Activated naive CD8-positive, alpha-beta T cell treated with anti-CD3 and anti-CD28 coated beads for 36 hours (primary cell): ENCODE results near the gene NEURL3. TPM values are rescaled to one million over a fixed set of nuclear protein-coding genes. Genes with fewer than 3 reads are reported as not detected.

Experiments
- DNase-seq: peaks from one replicate; pipeline ENCODE4 v3.0.0; 2021
- H3K27ac Mint-ChIP-seq: one replicate; pipeline ENCODE4 v1.8.0; 2022; ENCODE audit warnings: mild to moderate bottlenecking, moderate library complexity, mixed read lengths
- H3K27me3 Mint-ChIP-seq: one replicate; pipeline ENCODE4 v1.8.0; 2022; ENCODE audit warnings: mild to moderate bottlenecking, mixed read lengths
- H3K36me3 Mint-ChIP-seq: one replicate; pipeline ENCODE4 v1.8.0; 2021; ENCODE audit warnings: mild to moderate bottlenecking, mixed read lengths
- H3K4me1 Mint-ChIP-seq: one replicate; pipeline ENCODE4 v1.8.0; 2021; ENCODE audit warnings: mixed read lengths
- H3K4me3 Mint-ChIP-seq: one replicate; pipeline ENCODE4 v1.8.0; 2022; ENCODE audit warnings: mild to moderate bottlenecking, moderate library complexity, mixed read lengths
- H3K9me3 Mint-ChIP-seq: one replicate; pipeline ENCODE4 v1.8.0; 2022; ENCODE audit warnings: mixed read lengths
- total RNA-seq, 2 experiments: library from RNA; stranded (reverse); gene quantifications; one replicate each; pipeline ENCODE4 v1.2.3, GENCODE V29; 2021

NEURL3 gene
- total RNA-seq, 2 experiments from 2014 or later: 0.16 TPM; not detected in 1

DNA sequence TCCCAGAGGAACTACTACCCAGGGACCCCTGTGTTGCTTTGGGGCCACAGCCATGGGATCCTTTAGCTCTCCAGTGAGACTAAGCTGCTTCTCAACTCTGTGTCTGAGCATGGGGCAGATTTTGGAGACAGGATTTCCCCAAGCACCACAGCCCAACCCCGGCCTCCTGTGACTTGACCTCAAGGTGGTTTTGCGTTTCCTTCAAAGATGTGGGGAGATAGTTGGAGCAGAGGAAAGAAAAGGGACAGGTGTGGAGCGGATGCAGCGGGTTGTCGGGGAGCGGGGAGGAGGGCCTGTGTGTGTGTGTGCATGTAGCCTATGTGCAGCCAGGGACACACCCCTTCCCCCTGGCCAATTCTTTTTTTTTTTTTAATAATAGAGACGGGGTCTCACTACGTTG is 41.6 kb upstream of the NEURL3 start:
- H3K9me3 Mint-ChIP-seq: no peaks in the 10 kb centered on the region
- H3K27me3 Mint-ChIP-seq: no peaks in the 10 kb centered on the region
- H3K27ac Mint-ChIP-seq: no peak overlapping the region
- H3K36me3 Mint-ChIP-seq: peaks cover 52% of the 10 kb centered on the region
- H3K4me3 Mint-ChIP-seq: no peak overlapping the region
- no peak for DNase-seq
- peaks cover 49% of the 10 kb centered on the region for H3K4me1 Mint-ChIP-seq

GRCh38 chr2:96546321-96546720 is 41.2 kb upstream of the NEURL3 start:
- no peak overlapping the region for H3K4me3 Mint-ChIP-seq
- DNase-seq: no peak
- H3K27me3 Mint-ChIP-seq: no peaks in the 10 kb centered on the region

DNA sequence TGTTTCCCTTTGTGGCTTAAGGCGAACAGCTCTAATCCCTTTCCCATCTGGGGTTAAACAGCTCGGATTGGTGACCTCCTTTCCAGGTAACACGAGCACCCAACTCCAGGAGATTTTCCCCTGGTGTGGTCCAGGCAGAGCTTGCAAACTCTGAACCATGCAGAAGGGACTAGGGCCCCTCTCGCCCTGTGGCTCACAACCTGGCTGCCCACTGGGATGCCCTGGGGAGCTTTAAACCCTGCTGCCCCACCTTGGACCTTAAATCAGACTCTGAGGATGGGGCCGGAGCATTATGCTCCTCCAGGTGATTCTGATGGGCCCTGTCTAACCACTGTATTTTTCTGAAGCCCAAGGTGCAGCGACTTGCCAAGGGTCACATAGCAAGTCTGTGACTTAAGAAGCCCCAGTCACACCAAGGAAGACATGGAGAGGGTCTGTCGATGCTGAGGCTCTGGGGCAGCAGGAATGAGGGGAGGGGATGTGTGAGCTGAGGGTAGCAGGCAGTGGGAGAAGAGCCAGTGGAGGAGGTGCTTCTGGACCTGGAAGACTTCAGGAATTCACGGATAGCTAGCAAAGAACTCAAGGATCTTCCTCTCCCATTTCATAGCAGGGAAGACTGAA is 37.3 kb upstream of the NEURL3 start:
- Mint-ChIP-seq H3K9me3 (no peaks in the 10 kb centered on the region), H3K27me3 (no peaks in the 10 kb centered on the region), H3K27ac (no peak overlapping the region), H3K4me1 (peaks cover 63% of the 10 kb centered on the region), H3K4me3 (no peak overlapping the region), H3K36me3 (peaks cover 75% of the 10 kb centered on the region)
- DNase-seq: no peak

More at GRCh38 chr2:96546321-96546720, 41.2 kb upstream of the NEURL3 start:
- H3K36me3 Mint-ChIP-seq: peaks cover 56% of the 10 kb centered on the region
- no peaks in the 10 kb centered on the region for H3K9me3 Mint-ChIP-seq
- peak overlapping the region; percentile 70 for H3K27ac Mint-ChIP-seq
- peaks cover 49% of the 10 kb centered on the region for H3K4me1 Mint-ChIP-seq

DNA sequence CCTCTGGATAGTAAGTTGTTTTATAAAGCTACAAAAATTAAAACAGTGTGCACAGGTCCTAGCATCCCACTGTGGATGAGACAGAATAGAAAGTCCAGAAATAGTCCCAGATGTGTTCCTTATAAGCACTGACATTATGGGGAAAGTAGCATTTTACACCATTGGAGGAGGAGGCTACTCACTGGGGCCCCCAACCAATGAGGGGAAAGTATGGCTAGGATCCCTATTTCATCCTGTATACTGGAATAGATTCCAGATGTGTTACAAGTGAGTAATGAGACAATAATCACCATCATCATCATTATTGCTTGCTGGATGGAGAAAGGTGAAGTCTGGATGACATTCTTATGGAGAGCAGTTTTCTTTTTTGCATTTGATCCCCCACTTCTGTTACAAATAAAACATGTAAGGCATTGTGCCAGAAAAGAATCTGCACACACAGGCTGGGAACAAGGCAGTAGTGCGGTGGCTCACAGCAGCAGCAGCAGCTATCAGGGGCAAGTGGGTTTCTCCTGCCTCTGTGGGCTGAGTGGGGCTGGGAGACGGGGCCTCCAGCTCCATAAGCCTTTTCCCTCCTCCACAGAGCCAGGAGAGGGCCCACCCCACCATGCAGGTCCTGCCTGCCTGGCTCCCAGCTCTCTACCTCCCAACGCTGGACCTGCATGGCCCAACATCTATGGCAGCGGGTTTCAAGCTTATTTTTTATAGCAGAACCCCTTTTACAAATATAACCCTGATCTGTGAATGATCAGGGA is 36.4 kb upstream of the NEURL3 start:
- Mint-ChIP-seq H3K36me3 (peaks cover 70% of the 10 kb centered on the region), H3K4me1 (peaks cover 58% of the 10 kb centered on the region), H3K9me3 (no peaks in the 10 kb centered on the region), H3K4me3 (no peak overlapping the region), H3K27ac (no peak overlapping the region), H3K27me3 (no peaks in the 10 kb centered on the region)
- no peak for DNase-seq

GRCh38 chr2:96540136-96540535 is 35.0 kb upstream of the NEURL3 start:
- Mint-ChIP-seq H3K36me3 (peaks cover 56% of the 10 kb centered on the region), H3K27ac (peak overlapping the region; percentile 93), H3K4me1 (peaks cover 48% of the 10 kb centered on the region), H3K9me3 (no peaks in the 10 kb centered on the region), H3K4me3 (peak overlapping the region; percentile 96), H3K27me3 (no peaks in the 10 kb centered on the region)
- no peak for DNase-seq

DNA sequence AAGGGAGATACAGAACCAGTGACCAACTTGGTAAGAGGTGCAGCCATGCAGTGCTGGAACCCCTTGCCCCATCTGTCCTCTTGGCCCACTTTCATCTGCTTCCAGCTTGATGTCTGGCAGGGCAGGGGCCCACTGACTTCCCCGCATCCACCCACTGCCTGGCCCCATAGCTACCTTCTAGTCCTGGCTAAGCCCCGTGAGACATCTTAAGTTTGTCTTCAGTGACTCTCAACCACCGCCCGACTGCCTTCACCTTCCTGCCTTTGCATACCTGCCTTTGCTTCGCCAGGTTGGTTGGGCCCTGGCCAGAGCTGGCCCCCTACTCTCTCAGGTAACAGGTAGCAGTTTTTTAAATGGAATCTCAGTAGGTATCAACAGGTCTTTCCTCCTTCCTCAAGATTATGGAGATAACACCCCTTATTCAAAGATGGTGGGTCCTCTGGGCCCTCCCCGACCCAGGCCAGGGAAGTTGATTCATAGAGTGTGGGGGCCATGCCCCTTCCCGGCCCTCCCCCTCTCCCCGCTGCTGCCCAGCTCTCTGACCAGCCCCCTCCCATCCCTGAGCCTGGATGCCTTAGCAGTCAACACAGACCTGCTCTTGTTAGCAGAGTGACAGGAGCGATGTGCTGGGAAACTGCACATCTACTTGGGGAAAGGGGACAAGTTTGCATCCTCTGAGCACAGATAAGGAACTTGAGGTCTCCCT is 34.2 kb upstream of the NEURL3 start:
- no peak for DNase-seq
- H3K36me3 Mint-ChIP-seq: peaks cover 49% of the 10 kb centered on the region
- H3K9me3 Mint-ChIP-seq: no peaks in the 10 kb centered on the region

GRCh38 chr2:96538487-96539214 is 33.5 kb upstream of the NEURL3 start:
- H3K36me3 Mint-ChIP-seq: peaks cover 42% of the 10 kb centered on the region
- peak overlapping the region; percentile 96 for H3K4me3 Mint-ChIP-seq
- H3K27ac Mint-ChIP-seq: peak overlapping the region; percentile 93
- H3K27me3 Mint-ChIP-seq: no peaks in the 10 kb centered on the region
- H3K9me3 Mint-ChIP-seq: no peaks in the 10 kb centered on the region
- DNase-seq: peak; percentile 89
- peaks cover 36% of the 10 kb centered on the region for H3K4me1 Mint-ChIP-seq

More for the DNA sequence above, 34.2 kb upstream of the NEURL3 start:
- Mint-ChIP-seq H3K27me3 (no peaks in the 10 kb centered on the region), H3K4me1 (peaks cover 42% of the 10 kb centered on the region), H3K4me3 (peak overlapping the region; percentile 96), H3K27ac (peak overlapping the region; percentile 93)

- peaks cover 36% of the 10 kb centered on the region for H3K4me1 Mint-ChIP-seq
- peak; percentile 63 for DNase-seq
- H3K27ac Mint-ChIP-seq: peak overlapping the region; percentile 93
- H3K4me3 Mint-ChIP-seq: peak overlapping the region; percentile 96
- no peaks in the 10 kb centered on the region for H3K27me3 Mint-ChIP-seq
- peaks cover 35% of the 10 kb centered on the region for H3K36me3 Mint-ChIP-seq
- no peaks in the 10 kb centered on the region for H3K9me3 Mint-ChIP-seq
Observed at GRCh38 chr2:96537734-96538486, 32.8 kb upstream of the NEURL3 start.

DNA sequence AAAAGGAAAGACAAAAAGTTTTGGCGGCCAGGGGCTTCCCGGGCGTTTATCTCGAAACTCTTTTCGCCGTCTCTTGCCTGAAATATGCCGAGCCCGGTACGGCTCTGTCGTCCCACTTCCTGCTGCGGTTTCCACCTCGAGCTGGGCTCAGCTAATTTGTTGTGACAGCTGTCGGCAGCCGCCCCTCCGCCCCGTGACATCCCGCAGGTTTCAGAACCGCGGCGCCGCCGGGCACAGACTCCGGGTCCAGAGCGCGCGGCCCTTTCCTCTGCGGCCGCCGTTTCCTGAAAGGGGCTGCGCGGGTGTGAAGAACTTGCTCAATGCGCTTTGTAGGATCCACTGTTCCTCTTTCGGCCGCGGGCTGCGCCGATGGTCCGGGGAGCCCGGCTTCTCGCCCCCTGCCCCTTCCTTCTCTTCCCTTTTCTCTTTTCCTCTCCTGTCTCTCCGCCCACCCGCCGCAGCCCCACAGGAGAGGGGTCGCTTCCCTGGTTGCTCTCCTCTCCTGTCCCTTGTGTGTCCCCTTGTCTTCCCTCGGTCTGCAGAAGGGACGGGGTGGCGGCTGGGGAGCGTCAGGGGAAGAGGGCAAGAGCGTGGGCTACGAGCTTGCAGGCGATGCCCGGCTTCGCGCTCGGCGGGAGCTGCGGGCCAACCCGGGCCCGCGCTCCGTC is 32.0 kb upstream of the NEURL3 start:
- Mint-ChIP-seq H3K4me3 (peak overlapping the region; percentile 96), H3K36me3 (peaks cover 29% of the 10 kb centered on the region), H3K27ac (peak overlapping the region; percentile 93), H3K4me1 (peaks cover 39% of the 10 kb centered on the region), H3K27me3 (no peaks in the 10 kb centered on the region), H3K9me3 (no peaks in the 10 kb centered on the region)
- DNase-seq: peak; percentile 91

DNA sequence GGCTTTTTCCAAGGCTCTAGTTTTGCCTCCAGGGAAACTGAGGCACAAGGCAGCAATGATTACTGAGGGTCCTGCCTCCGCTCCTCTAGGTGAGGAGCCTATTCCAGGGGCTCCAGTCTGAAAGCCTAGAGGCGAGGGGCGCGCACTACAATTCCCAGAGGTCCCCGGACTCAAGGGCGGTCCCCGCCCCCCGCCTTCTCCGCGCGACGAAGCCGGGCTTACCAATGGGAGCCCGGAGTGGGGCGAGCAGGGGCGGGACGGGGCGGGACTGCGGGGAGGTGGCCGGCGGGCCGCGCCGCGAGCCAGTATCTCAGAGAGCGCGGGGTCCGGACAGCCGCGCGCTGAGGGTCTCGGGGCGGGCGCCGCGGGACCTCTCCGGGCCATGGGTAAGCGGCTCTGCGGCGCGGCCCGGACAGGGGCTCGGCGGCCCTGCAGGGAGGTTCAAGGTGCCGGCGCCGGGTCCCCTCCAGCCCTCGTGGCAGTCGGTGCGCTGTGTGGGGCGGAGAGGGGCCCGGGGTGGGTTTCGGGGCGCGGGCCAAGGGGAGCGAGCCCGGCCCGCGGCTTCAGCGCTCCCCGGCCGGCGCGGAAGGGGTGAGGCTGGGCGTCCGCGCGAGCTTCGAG is 31.4 kb upstream of the NEURL3 start, which contains the start of gene ARID5A:
TSS of gene ARID5A (plus strand) at position 308 of the 621 bp plus-strand sequence. CDS start at position 383, 75 bp downstream.
- H3K4me1 Mint-ChIP-seq: peaks cover 45% of the 10 kb centered on the region
- peak within 1 kb of the TSS; percentile 96 for H3K4me3 Mint-ChIP-seq
- peak; percentile 92 for DNase-seq
- peaks cover 25% of the 10 kb centered on the region for H3K36me3 Mint-ChIP-seq
- peak within 1 kb of the TSS; percentile 93 for H3K27ac Mint-ChIP-seq
- H3K9me3 Mint-ChIP-seq: no peaks in the 10 kb centered on the region
- H3K27me3 Mint-ChIP-seq: no peaks in the 10 kb centered on the region

DNA sequence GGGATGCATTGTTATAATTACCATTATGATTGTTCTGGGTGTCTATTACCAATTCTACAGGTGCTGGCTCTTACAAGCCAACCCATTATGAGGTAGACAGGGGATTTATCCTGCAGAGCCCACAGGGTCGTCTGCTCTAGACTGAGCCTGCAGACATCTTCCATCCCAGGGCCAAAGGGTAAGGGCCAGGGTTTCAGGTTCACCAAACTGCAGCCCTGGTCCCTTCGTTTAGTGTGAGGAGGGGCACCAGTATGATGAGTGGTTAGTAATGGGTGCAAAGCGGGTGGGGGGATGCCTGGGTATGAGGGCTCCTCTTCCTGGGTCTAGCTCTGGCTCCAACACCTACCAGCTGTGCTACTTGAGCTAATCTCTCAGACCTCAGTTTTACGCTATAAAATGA is 30.2 kb upstream of the NEURL3 start:
- Mint-ChIP-seq H3K4me1 (peaks cover 54% of the 10 kb centered on the region), H3K9me3 (no peaks in the 10 kb centered on the region), H3K27ac (no peak overlapping the region), H3K4me3 (no peak overlapping the region), H3K27me3 (no peaks in the 10 kb centered on the region), H3K36me3 (peaks cover 18% of the 10 kb centered on the region)
- DNase-seq: no peak

DNA sequence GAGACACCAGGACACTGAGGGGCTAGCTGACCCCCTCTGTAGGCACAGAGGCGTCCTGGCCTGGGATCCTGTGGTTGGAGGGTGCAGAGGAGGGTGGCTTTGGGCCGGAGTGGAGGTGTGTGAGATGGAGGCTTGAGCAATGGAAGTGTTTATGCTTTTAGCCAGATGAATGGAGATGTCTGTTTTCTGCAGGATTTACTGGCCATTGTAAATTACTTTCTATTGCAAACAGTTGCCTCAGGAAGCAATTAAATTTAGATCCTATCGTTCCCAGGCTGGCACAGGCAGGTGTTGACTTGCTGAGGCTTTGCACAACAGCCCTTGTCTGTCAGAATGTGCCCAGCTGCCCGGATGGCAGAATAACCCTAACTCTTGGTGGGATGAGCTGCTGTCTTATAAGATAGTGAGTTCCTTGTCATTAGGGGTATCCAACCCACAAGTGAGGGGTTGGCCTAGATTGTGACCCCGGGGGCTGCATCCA is 29.6 kb upstream of the NEURL3 start:
- Mint-ChIP-seq H3K27me3 (no peaks in the 10 kb centered on the region), H3K27ac (no peak overlapping the region), H3K36me3 (peaks cover 12% of the 10 kb centered on the region), H3K9me3 (no peaks in the 10 kb centered on the region), H3K4me1 (peaks cover 54% of the 10 kb centered on the region), H3K4me3 (no peak overlapping the region)
- no peak for DNase-seq

GRCh38 chr2:96534141-96534540 is 29.0 kb upstream of the NEURL3 start:
- Mint-ChIP-seq H3K27me3 (no peaks in the 10 kb centered on the region), H3K9me3 (no peaks in the 10 kb centered on the region), H3K4me3 (no peak overlapping the region), H3K4me1 (peaks cover 53% of the 10 kb centered on the region), H3K36me3 (peaks cover 8% of the 10 kb centered on the region), H3K27ac (no peak overlapping the region)
- no peak for DNase-seq
